Stimulated activated CD8-positive, alpha-beta memory T cell treated with anti-CD3 and anti-CD28 coated beads, Interleukin-4, amount 100 ng/mL, for 24 hours (primary cell): ENCODE data around the gene COL18A1.
"Not testable (repeated sequence)": the region's sequence is repeated elsewhere in the genome, so short reads cannot be mapped to it uniquely, and the experiment has no call there.

Experiments used
- DNase-seq: peaks from one replicate; pipeline ENCODE4 v3.0.0-alpha.2; 2020; ENCODE audit warnings: low read depth

COL18A1 gene

GRCh38 chr21:45427331-45428271 is 22.6 kb downstream of the COL18A1 start:
- no peak for DNase-seq

DNA sequence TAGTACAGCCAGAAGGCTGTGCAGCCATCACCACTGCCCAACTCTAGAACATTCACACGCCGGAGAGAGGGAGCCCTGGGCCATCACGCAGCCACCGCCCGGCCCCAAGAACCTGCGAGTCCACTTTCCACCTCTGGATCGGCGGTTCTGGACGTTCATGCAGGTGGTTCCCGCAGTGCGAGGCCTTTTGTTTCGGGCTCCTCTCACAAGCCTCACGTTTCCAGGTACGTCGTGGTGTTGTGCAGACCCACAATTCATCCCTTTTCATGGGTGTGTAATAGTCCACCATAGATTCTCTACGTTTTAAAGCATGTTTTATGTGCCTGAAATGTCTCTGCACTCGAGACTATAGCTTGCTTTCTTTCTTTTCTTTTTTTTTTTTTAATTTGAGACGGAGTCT is 23.6 kb downstream of the COL18A1 start:
- DNase-seq, result no peak

GRCh38 chr21:45429221-45430175 is 24.5 kb downstream of the COL18A1 start:
- no peak for DNase-seq

- DNase-seq, result no peak
Measured at GRCh38 chr21:45430521-45431501, 25.8 kb downstream of the COL18A1 start.

- DNase-seq, result no peak
Measured at GRCh38 chr21:45431781-45432572, 27.0 kb downstream of the COL18A1 start.

- DNase-seq, result no peak
Measured at GRCh38 chr21:45432575-45433255, 27.8 kb downstream of the COL18A1 start.

DNA sequence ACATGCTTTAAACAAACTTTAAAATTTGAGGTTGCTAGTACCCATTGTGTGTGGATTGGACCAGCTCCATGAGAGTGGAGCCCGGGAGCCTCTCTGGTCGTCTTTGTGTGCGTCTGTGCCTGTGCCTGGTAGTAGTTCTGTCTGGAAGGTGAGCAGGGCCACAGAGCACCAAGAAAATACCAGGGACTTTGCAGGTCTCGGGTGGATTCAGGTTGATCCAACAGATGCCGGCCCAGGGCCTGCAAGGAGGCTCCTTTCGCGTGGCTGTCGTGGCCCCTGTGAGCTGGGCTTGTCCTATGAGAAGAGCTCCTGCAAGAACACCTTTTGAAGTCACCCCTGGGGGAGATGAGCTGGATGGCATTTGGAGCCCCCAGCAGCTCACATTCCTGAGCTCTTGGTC is 28.3 kb downstream of the COL18A1 start:
- DNase-seq, result no peak

- no peak for DNase-seq
Measured at GRCh38 chr21:45433911-45434644, 29.1 kb downstream of the COL18A1 start.

DNA sequence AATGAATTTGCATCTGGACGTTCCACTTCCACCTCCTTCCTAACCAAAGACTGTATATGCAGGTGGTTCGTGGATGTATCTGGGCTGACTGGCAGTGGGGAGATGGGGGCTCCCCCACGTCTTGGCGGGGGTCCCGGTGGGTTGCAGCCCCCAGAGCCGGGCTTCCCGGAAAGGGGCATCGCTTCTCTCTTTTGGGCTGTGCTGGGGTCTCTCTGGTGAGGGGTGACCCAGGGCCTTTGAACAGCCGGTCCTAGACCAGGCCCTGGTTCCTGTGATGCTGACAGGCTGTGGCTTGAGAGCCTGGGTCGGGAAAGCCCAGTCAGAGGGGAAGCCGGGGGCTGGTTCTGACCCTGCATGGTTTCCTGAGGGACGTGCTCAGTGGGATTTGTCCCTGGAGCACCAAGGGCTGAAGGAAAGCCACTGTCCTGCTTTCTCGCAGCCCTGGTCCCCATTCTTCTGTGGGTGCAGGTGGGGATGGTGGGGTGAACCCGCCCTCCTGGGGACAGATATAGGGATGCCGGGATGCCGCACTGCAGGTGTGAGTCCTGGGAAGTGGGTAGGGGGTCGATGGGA is 29.8 kb downstream of the COL18A1 start:
- no peak for DNase-seq

GRCh38 chr21:45435405-45435981 is 30.5 kb downstream of the COL18A1 start:
- no peak for DNase-seq

DNA sequence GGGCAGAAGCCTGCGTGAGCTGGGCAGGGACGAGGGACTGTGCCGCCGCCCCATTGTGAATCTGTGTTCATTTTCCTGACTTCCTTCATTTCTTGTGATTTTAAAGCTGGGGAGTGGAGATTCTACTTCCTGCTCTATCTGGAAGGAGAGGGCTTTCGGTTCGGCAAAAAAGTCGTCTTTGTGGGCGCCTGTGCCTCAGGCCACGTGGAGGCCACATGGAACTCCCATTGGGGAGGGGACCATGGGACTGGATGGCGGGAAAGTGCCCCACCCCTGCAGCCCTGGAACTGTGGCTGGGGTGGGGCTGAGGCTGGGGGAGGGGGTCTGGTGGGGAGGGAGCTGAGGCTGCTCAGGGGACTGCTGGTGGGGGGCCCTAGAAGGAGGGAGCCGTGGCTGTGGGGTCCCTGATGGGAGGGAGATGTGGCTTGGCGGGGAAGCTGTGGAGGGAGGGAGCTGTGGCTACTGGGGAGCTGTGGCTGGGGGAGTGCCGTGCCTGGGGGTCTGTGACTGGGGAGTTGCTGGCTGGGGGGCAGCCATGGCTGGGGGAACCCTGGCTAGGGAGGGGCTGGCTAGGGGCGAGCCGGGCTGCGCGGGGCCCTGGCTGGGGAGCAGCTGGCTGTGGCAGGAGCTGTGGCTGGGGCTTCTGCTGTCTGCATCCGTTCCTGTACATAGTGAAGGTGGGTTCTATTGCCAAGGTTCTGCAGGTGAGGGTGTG is 31.5 kb downstream of the COL18A1 start:
- DNase-seq, result no peak

- DNase-seq, result not testable (repeated sequence)
Measured at GRCh38 chr21:45437844-45438243, 32.9 kb downstream of the COL18A1 start.

DNA sequence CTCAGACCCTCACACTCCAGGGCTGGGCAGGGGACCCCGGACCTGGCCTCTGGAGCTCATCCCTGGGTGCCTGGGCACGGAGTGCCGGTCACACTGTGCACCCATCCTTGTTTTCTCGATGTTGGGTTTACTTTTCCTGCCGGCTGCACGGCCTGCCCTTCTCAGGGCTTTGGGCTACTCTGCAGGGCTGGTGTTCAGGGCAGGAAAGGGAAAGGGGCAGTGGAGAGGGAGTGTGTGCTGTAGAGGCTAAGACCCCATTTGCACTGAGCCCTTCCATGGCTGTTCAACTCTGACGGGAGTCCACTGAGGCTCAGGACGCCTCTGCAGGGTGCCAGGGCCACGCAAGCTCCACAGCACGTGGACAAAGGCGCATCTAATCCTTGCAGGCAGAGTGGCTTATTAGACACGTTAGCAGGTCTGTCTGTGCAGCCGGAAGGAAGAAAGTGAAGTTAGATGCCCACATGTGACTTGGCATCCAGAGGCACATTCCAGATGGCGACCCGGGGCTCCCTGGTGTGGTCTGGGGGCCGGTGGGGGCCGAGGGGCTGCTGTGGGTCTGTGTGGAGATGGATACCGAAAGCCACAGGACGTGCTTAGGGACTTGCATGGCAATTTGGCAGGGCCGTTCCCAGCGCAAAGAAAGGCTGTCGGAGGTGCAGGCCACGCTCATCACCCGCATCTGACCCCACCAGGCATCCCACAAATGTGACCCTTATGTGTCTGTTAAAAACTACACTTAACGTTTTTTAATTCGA is 33.6 kb downstream of the COL18A1 start:
- DNase-seq, result no peak

- peak; percentile 75 for DNase-seq
Measured at GRCh38 chr21:45439161-45439872, 34.4 kb downstream of the COL18A1 start.

DNA sequence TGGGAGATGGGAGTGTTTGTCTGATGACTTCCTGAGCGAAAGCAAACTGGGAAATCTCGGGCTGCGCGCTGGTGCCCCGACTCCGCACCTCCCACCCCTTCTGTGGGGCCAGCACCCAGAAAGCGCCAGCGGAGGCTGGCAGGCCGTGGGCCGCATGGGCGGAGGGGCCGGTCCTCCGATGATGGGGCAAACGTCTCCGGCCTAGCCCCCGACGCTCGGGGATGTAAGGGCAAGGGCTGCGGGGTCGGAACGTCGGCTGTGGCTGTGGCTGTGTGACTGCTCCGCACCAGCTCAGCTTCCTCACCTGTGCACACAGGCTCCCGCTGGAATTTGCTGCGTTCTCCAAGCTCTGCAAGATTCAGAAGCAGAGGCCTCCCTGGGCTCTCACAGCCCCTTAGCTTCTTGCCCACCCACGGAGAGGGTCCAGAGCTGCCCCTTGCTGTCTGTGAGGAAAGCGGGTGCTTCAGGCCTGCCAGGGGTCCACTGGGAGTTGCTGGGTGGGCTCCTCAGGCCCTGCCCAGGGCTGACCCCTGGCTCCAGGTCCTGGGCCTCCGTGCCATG is 35.0 kb downstream of the COL18A1 start:
- no peak for DNase-seq

GRCh38 chr21:45440736-45441350 is 35.9 kb downstream of the COL18A1 start:
- no peak for DNase-seq
